Measurements from ENCODE around the gene INTS15. TPM values are rescaled to one million over a fixed set of nuclear protein-coding genes. Genes with fewer than 3 reads are reported as not detected.

The INTS15 gene
- total RNA-seq, 4 donors from 2014 or later = 34.0 to 95.7 (median 53.0) TPM

- Histone ChIP-seq H3K9me3 (no peaks in the 10 kb centered on the region), H3K36me3 (peaks cover 0 to 45% (median 0%) of the 10 kb centered on the region in 3 donors), H3K4me1 (peaks cover 0 to 17% (median 11%) of the 10 kb centered on the region in 4 donors), H3K27ac (peak overlapping the region; percentile 77 to 97 (median 89)), H3K27me3 (no peaks in the 10 kb centered on the region), H3K4me3 (peak overlapping the region; percentile 59 to 90 (median 76))
- no peak for DNase-seq
- TF ChIP-seq POLR2A (IDR thresholded peaks at IDR 0.05) (no peak), CTCF (IDR thresholded peaks at IDR 0.05) (no peak)
Observed at GRCh38 chr7:6590645-6591110, 857 bp downstream of the INTS15 start.

GRCh38 chr7:6600093-6600492 lies 10.3 kb downstream of the INTS15 start:
- no peaks in the 10 kb centered on the region for H3K27me3 ChIP-seq
- no peaks in the 10 kb centered on the region for H3K9me3 ChIP-seq
- no peak overlapping the region for H3K4me3 ChIP-seq
- no peak for TF ChIP-seq CTCF (IDR thresholded peaks at IDR 0.05)
- TF ChIP-seq POLR2A (IDR thresholded peaks at IDR 0.05) = no peak
- DNase-seq = no peak
- H3K27ac ChIP-seq = no peak overlapping the region
- H3K36me3 ChIP-seq = peaks cover 0 to 83% (median 0%) of the 10 kb centered on the region in 3 donors
- H3K4me1 ChIP-seq = no peaks in the 10 kb centered on the region

GRCh38 chr7:6604458-6604857 lies 14.6 kb downstream of the INTS15 start:
- H3K27me3 ChIP-seq = no peaks in the 10 kb centered on the region
- no peak for TF ChIP-seq POLR2A (IDR thresholded peaks at IDR 0.05)
- TF ChIP-seq CTCF (IDR thresholded peaks at IDR 0.05) = no peak
- H3K36me3 ChIP-seq = peaks cover 0 to 81% (median 0%) of the 10 kb centered on the region in 3 donors
- no peak for DNase-seq
- H3K27ac ChIP-seq = no peak overlapping the region
- H3K4me3 ChIP-seq = no peak overlapping the region
- H3K4me1 ChIP-seq = no peaks in the 10 kb centered on the region
- H3K9me3 ChIP-seq = no peaks in the 10 kb centered on the region

GRCh38 chr7:6606866-6607583 lies 17.2 kb downstream of the INTS15 start:
- DNase-seq = no peak
- Histone ChIP-seq H3K27ac (no peak overlapping the region), H3K4me3 (no peak overlapping the region), H3K9me3 (no peaks in the 10 kb centered on the region), H3K27me3 (no peaks in the 10 kb centered on the region), H3K36me3 (peaks cover 0 to 65% (median 0%) of the 10 kb centered on the region in 3 donors), H3K4me1 (no peaks in the 10 kb centered on the region)
- no peak for TF ChIP-seq POLR2A (IDR thresholded peaks at IDR 0.05)
- no peak for TF ChIP-seq CTCF (IDR thresholded peaks at IDR 0.05)

GRCh38 chr7:6607651-6608051 lies 17.8 kb downstream of the INTS15 start:
- TF ChIP-seq POLR2A (IDR thresholded peaks at IDR 0.05) = no peak
- TF ChIP-seq CTCF (IDR thresholded peaks at IDR 0.05) = no peak

More at GRCh38 chr7:6607651-6608051, 17.8 kb downstream of the INTS15 start:
- H3K4me3 ChIP-seq = no peak overlapping the region
- no peaks in the 10 kb centered on the region for H3K4me1 ChIP-seq
- no peak for DNase-seq
- H3K36me3 ChIP-seq = peaks cover 0 to 62% (median 0%) of the 10 kb centered on the region in 3 donors
- no peak overlapping the region for H3K27ac ChIP-seq
- no peaks in the 10 kb centered on the region for H3K27me3 ChIP-seq
- no peaks in the 10 kb centered on the region for H3K9me3 ChIP-seq
